A549 (cell line): Measurements from ENCODE around the gene TERF2IP. TPM values are rescaled to one million over a fixed set of nuclear protein-coding genes. Genes with fewer than 3 reads are reported as not detected.

Source experiments
- ATAC-seq, 2 experiments: fragments of 200-7000 bp in 1 of 2; fragments of >200 bp in 1 of 2; cut with Nextera tagmentation in 1 of 2; cut with Tn5 transposase in 1 of 2; 3 replicates each; pipeline versions ENCODE4 v1.8.0 to v1.9.1; 2018 to 2020; ENCODE audit warnings: mild to moderate bottlenecking in 1 of 2, moderate library complexity in 1 of 2
- CTCF ChIA-PET: fragments of 300-600 bp; sonication (Branson Sonifier 250); formaldehyde crosslinking; extraction: SDS; loops from one replicate; lab custom pipeline; 2021; ENCODE audit warnings: antibody characterized with exemption, inconsistent platforms; lab: Yijun Ruan, JAX
- POLR2A ChIA-PET: fragments of 350-600 bp; formaldehyde crosslinking; extraction: SDS; loops from one replicate; lab custom pipeline; 2021; ENCODE audit warnings: antibody characterized with exemption, inconsistent platforms; lab: Yijun Ruan, JAX
- DNase-seq, 2 experiments: peaks; one replicate each; pipeline versions ENCODE4 v3.0.0 to v3.0.0-alpha.2; 2011 to 2016; ENCODE audit warnings: low read depth in 1 of 2, low spot score in 1 of 2
- FAIRE-seq: peaks from 2 replicates; lab custom pipeline; 2011; peaks lifted over from hg19 to GRCh38; lab: Jason Lieb, UNC
- H3K27ac ChIP-seq, 2 experiments: fragments of >200 bp; sonication (Bioruptor Twin); formaldehyde crosslinking; 3 replicates each; pipeline ENCODE4 v1.5.1; 2016 to 2017
- H3K4me1 ChIP-seq: fragments of >200 bp; sonication (Bioruptor Twin); formaldehyde crosslinking; 3 replicates; pipeline ENCODE4 v1.6.1; 2016
- H3K4me2 ChIP-seq: fragments of >200 bp; sonication (Bioruptor Twin); formaldehyde crosslinking; 3 replicates; pipeline ENCODE4 v1.6.1; 2016
- H3K4me3 ChIP-seq: fragments of >200 bp; sonication (Bioruptor Twin); formaldehyde crosslinking; 3 replicates; pipeline ENCODE4 v1.5.1; 2016
- H3K9me3 ChIP-seq: fragments of >200 bp; sonication (Bioruptor Twin); formaldehyde crosslinking; 3 replicates; pipeline ENCODE4 v1.6.1; 2016
- BHLHE40 ChIP-seq: IDR thresholded peaks from 2 replicates; pipeline ENCODE4 v1.6.1; 2012; ENCODE audit warnings: low read depth, low read length, inconsistent platforms
- CBX2 ChIP-seq: fragments of 200-600 bp; sonication (generic); IDR thresholded peaks from 2 replicates; pipeline ENCODE4 v1.6.1; 2016; ENCODE audit warnings: low read depth, mild to moderate bottlenecking, borderline replicate concordance
- CHD4 ChIP-seq: fragments of 200-600 bp; sonication (generic); IDR thresholded peaks from 2 replicates; pipeline ENCODE4 v1.6.1; 2016; ENCODE audit warnings: antibody characterized with exemption, mild to moderate bottlenecking, borderline replicate concordance
- EHMT2 ChIP-seq: fragments of 200-600 bp; sonication (generic); IDR thresholded peaks from 2 replicates; pipeline ENCODE4 v1.6.1; 2016; ENCODE audit warnings: antibody characterized with exemption, low read depth, mild to moderate bottlenecking, moderate library complexity
- FOSB ChIP-seq: fragments of 250-450 bp; sonication (Bioruptor Pico); IDR thresholded peaks from 2 replicates; pipeline ENCODE4 v1.5.0; 2020; ENCODE audit warnings: mild to moderate bottlenecking, moderate library complexity
- FOSL2 ChIP-seq, 2 experiments: fragments of 450-650 bp in 1 of 2; fragments of >200 bp in 1 of 2; sonication (Bioruptor Twin) in 1 of 2; formaldehyde crosslinking; IDR thresholded peaks; 2 replicates each; pipeline versions ENCODE4 v1.5.0 to v1.6.1; 2016 to 2020; ENCODE audit warnings: mild to moderate bottlenecking in 1 of 2, moderate library complexity in 1 of 2
- FOXS1 ChIP-seq: fragments of 250-450 bp; sonication (Bioruptor Pico); IDR thresholded peaks from 2 replicates; pipeline ENCODE4 v1.5.0; 2020; ENCODE audit warnings: mild to moderate bottlenecking, moderate library complexity
- HEYL ChIP-seq: fragments of 250-450 bp; sonication (Bioruptor Pico); IDR thresholded peaks from 2 replicates; pipeline ENCODE4 v1.8.0; 2021; ENCODE audit warnings: mild to moderate bottlenecking, moderate library complexity
- HMGXB4 ChIP-seq: fragments of 250-450 bp; sonication (Bioruptor Pico); IDR thresholded peaks from 2 replicates; pipeline ENCODE4 v1.5.0; 2021; ENCODE audit warnings: mild to moderate bottlenecking, moderate library complexity, borderline replicate concordance
- HOXB13 ChIP-seq: fragments of 250-450 bp; sonication (Bioruptor Pico); IDR thresholded peaks from 2 replicates; pipeline ENCODE4 v1.5.0; 2020; ENCODE audit warnings: low read depth, mild to moderate bottlenecking, moderate library complexity
- JUN ChIP-seq, 2 experiments: fragments of >200 bp; sonication (Bioruptor Twin); formaldehyde crosslinking; IDR thresholded peaks; 2 replicates in 1 of 2; 3 replicates in 1 of 2; pipeline ENCODE4 v1.6.1; 2016 to 2017
- JUNB ChIP-seq: fragments of >200 bp; sonication (Bioruptor Twin); formaldehyde crosslinking; IDR thresholded peaks from 2 replicates; pipeline ENCODE4 v1.6.1; 2016
- MAFK ChIP-seq: fragments of 450-650 bp; IDR thresholded peaks from 2 replicates; pipeline ENCODE4 v1.6.1; 2014; ENCODE audit not compliant: partially characterized antibody
- NR3C1 ChIP-seq: fragments of >200 bp; sonication (Bioruptor Twin); formaldehyde crosslinking; IDR thresholded peaks from 3 replicates; pipeline ENCODE4 v1.6.1; 2017
- PHF8 ChIP-seq: fragments of 200-600 bp; sonication (generic); IDR thresholded peaks from 2 replicates; pipeline ENCODE4 v1.6.1; 2016; ENCODE audit warnings: low read depth, mild to moderate bottlenecking, antibody characterized with exemption, moderate library complexity, borderline replicate concordance
- POLR2A ChIP-seq: IDR thresholded peaks from 2 replicates; pipeline ENCODE4 v1.6.1; 2012; ENCODE audit warnings: mild to moderate bottlenecking, low read length
- POLR2AphosphoS2 ChIP-seq: conservative IDR thresholded peaks from 2 replicates; pipeline ENCODE4 v1.6.1; 2012; ENCODE audit warnings: low read length, improper control_type of control experiment, inconsistent platforms
- RCOR1 ChIP-seq: fragments of 150-350 bp; IDR thresholded peaks from 2 replicates; pipeline ENCODE4 v1.6.1; 2014; ENCODE audit warnings: antibody characterized with exemption, low read length, low read depth
- RNF2 ChIP-seq: fragments of 200-600 bp; sonication (generic); IDR thresholded peaks from 2 replicates; pipeline ENCODE4 v1.6.1; 2016; ENCODE audit warnings: low read depth, mild to moderate bottlenecking, antibody characterized with exemption, moderate library complexity, borderline replicate concordance
- SREBF2 ChIP-seq: fragments of 450-650 bp; IDR thresholded peaks from 2 replicates; pipeline ENCODE4 v1.6.1; 2014; ENCODE audit warnings: mild to moderate bottlenecking, moderate library complexity
- WGBS: methylation state at CpG from one replicate; pipeline ENCODE4 v1.1.6; 2017; ENCODE audit errors: missing lambda C conversion rate; 5-methylcytosine and 5-hydroxymethylcytosine counted together
- polyA plus RNA-seq, 4 experiments: library from polyadenylated mRNA; depleted of rRNA in 3 of 4; stranded (reverse); fragments of >200 nt; fragmentation: RNase III in 1 of 4; extraction: RNeasy Plus Mini Kit Qiagen cat#74134 plus additional on column Dnase treatment in 1 of 4; gene quantifications; 2 replicates in 3 of 4; 3 replicates in 1 of 4; pipeline ENCODE4 v1.2.3, GENCODE V29; 2011 to 2017
- TF ChIP-seq, protein P1 (sequence below): fragments of 250-450 bp; sonication (Bioruptor Pico); IDR thresholded peaks from 2 replicates; pipeline ENCODE4 v1.5.0; 2020; ENCODE audit warnings: low read depth, mild to moderate bottlenecking, moderate library complexity
- TF ChIP-seq, protein P2 (sequence below): fragments of >200 bp; sonication (Bioruptor Twin); formaldehyde crosslinking; IDR thresholded peaks from 3 replicates; pipeline ENCODE4 v1.5.1; 2016
- TF ChIP-seq, protein P3 (sequence below): fragments of >200 bp; sonication (Bioruptor Twin); formaldehyde crosslinking; IDR thresholded peaks from 3 replicates; pipeline ENCODE4 v1.6.1; 2016

The TERF2IP gene
- polyA plus RNA-seq, 2 of the 4 experiments (the other 2 are of a cell fraction): 26.7 to 37.9 TPM

- ATAC-seq: no peak
- DNase-seq: no peak
- no peak for FAIRE-seq
- POLR2A ChIA-PET: interaction anchor here (0.6 to 0.7 kb wide), 2 partner anchors 8 to 32 kb away, joined by 3 to 6 read pairs; partner anchors contain the start of genes ADAT1, KARS1 and TERF2IP
- no peak overlapping the region for H3K4me2 ChIP-seq
- H3K4me3 ChIP-seq: no peak overlapping the region
- no peak overlapping the region for H3K27ac ChIP-seq
- 93% methylated on average over 2 of the region's 2 CpGs for WGBS
- TF ChIP-seq RNF2 (no peak), POLR2AphosphoS2 (no peak), JUN (IDR thresholded peaks at IDR 0.05) (no peak), CHD4 (no peak), EHMT2 (no peak)
- TF ChIP-seq, protein P1, sequence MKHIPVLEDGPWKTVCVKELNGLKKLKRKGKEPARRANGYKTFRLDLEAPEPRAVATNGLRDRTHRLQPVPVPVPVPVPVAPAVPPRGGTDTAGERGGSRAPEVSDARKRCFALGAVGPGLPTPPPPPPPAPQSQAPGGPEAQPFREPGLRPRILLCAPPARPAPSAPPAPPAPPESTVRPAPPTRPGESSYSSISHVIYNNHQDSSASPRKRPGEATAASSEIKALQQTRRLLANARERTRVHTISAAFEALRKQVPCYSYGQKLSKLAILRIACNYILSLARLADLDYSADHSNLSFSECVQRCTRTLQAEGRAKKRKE (CRISPR knock-in tag): no peak
- TF ChIP-seq, protein P2, sequence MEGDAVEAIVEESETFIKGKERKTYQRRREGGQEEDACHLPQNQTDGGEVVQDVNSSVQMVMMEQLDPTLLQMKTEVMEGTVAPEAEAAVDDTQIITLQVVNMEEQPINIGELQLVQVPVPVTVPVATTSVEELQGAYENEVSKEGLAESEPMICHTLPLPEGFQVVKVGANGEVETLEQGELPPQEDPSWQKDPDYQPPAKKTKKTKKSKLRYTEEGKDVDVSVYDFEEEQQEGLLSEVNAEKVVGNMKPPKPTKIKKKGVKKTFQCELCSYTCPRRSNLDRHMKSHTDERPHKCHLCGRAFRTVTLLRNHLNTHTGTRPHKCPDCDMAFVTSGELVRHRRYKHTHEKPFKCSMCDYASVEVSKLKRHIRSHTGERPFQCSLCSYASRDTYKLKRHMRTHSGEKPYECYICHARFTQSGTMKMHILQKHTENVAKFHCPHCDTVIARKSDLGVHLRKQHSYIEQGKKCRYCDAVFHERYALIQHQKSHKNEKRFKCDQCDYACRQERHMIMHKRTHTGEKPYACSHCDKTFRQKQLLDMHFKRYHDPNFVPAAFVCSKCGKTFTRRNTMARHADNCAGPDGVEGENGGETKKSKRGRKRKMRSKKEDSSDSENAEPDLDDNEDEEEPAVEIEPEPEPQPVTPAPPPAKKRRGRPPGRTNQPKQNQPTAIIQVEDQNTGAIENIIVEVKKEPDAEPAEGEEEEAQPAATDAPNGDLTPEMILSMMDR: no peak
- 0 out of 3 replicates have a peak, but pooled peaks cover 6% of the 10 kb centered on the region for H3K4me1 ChIP-seq
- no peaks in the 10 kb centered on the region for H3K9me3 ChIP-seq
- CTCF ChIA-PET: interaction anchor here (0.9 to 1.1 kb wide), 2 partner anchors 9 to 16 kb away, joined by 3 read pairs; no protein-coding TSS in a partner anchor
Observed at GRCh38 chr16:75615619-75616018, 32.0 kb upstream of the TERF2IP start.

DNA sequence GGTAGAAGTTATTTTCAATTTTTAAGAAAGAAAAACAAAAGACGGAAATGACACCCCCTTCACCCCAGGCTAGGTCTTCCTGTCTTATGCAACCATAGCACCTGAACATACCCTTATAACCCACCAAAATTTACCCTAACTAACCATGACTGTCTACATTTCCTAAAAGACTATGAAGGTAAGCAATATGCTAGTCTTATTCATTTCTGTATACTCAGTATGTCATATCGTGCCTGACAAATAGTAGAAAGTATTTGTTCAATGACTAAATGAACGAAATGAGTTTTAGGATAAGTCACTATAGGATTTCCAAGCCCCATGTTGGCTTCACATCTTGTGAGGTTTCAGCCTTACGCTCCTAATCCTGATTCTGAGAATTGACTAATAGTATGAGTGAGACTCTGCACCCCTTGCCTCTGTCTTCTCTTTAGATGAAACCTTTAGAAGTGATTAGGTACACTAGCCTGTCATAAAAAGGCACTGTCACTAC is 31.0 kb upstream of the TERF2IP start:
- ChIA-PET CTCF (interaction anchor here (1.3 kb wide), 1 partner anchor 147 kb away, joined by 3 read pairs; no protein-coding TSS in a partner anchor), POLR2A (no interaction called here)
- DNase-seq (no peak), FAIRE-seq (no peak), ATAC-seq (no peak)
- Histone ChIP-seq H3K4me3 (no peak overlapping the region), H3K27ac (no peak overlapping the region), H3K4me2 (no peak overlapping the region), H3K4me1 (peaks cover 13% of the 10 kb centered on the region), H3K9me3 (no peaks in the 10 kb centered on the region)
- 91% methylated on average over 4 of the region's 4 CpGs for WGBS
- TF ChIP-seq JUNB: no peak
- no peak for TF ChIP-seq MAFK
- no peak for TF ChIP-seq HMGXB4
- no peak for TF ChIP-seq POLR2A
- TF ChIP-seq, protein P1 (CRISPR knock-in tag): no peak
- TF ChIP-seq CBX2: no peak
- TF ChIP-seq NR3C1: no peak
- no peak for TF ChIP-seq BHLHE40
- no peak for TF ChIP-seq FOSB (CRISPR knock-in tag)
- TF ChIP-seq PHF8: no peak
- no peak for TF ChIP-seq FOSL2 (IDR thresholded peaks at IDR 0.05)
- no peak for TF ChIP-seq FOSL2 (CRISPR knock-in tag; IDR thresholded peaks at IDR 0.05)
- no peak for TF ChIP-seq RCOR1
- TF ChIP-seq FOXS1 (CRISPR knock-in tag): no peak
- no peak for TF ChIP-seq SREBF2
- TF ChIP-seq, protein P3, sequence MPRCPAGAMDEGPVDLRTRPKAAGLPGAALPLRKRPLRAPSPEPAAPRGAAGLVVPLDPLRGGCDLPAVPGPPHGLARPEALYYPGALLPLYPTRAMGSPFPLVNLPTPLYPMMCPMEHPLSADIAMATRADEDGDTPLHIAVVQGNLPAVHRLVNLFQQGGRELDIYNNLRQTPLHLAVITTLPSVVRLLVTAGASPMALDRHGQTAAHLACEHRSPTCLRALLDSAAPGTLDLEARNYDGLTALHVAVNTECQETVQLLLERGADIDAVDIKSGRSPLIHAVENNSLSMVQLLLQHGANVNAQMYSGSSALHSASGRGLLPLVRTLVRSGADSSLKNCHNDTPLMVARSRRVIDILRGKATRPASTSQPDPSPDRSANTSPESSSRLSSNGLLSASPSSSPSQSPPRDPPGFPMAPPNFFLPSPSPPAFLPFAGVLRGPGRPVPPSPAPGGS: no peak
- no peak for TF ChIP-seq HOXB13 (CRISPR knock-in tag)
- TF ChIP-seq HEYL (CRISPR knock-in tag): no peak
